HG03064 (cell line): Measurements from ENCODE around the gene GSK3B.
A peak's percentile ranks its signal among the peaks of the same experiment; 100 is the strongest.

Experiments used
- ATAC-seq: cut with Tn5 transposase; IDR thresholded peaks from one replicate; pipeline ENCODE4 v1.9.1; 2021; ENCODE audit warnings: low read depth; ENCODE audit not compliant: unreplicated experiment

Gene GSK3B

GRCh38 chr3:120098710-120099109, 4.5 kb upstream of the GSK3B start:
- ATAC-seq = no peak

GRCh38 chr3:120095979-120096426, 1.8 kb upstream of the GSK3B start:
- no peak for ATAC-seq

GRCh38 chr3:120095226-120095978, 1.2 kb upstream of the GSK3B start:
- peak; percentile 40 for ATAC-seq

- peak; percentile 67 for ATAC-seq
These were observed 554 bp upstream of the GSK3B start for GRCh38 chr3:120094776-120095225.

- no peak for ATAC-seq
These were observed 932 bp downstream of the GSK3B start for GRCh38 chr3:120093119-120093910.

- ATAC-seq = no peak
These were observed 1.8 kb downstream of the GSK3B start for GRCh38 chr3:120092474-120092873.

- ATAC-seq = no peak
These were observed 3.8 kb downstream of the GSK3B start for GRCh38 chr3:120090422-120090821.

GRCh38 chr3:120089089-120089488, 5.2 kb downstream of the GSK3B start:
- ATAC-seq = no peak

- ATAC-seq = no peak
These were observed 5.6 kb downstream of the GSK3B start for GRCh38 chr3:120088622-120089021.

GRCh38 chr3:120081719-120082118, 12.5 kb downstream of the GSK3B start:
- no peak for ATAC-seq

- ATAC-seq = no peak
These were observed 13.4 kb downstream of the GSK3B start for GRCh38 chr3:120080836-120081235.

GRCh38 chr3:120077731-120078130, 16.5 kb downstream of the GSK3B start:
- ATAC-seq = no peak

- ATAC-seq = no peak
These were observed 21.3 kb downstream of the GSK3B start for GRCh38 chr3:120072867-120073525.

GRCh38 chr3:120071259-120071658, 23.0 kb downstream of the GSK3B start:
- ATAC-seq = no peak

- ATAC-seq = no peak
These were observed 23.8 kb downstream of the GSK3B start for GRCh38 chr3:120070263-120070981.

- no peak for ATAC-seq
These were observed 27.2 kb downstream of the GSK3B start for GRCh38 chr3:120067083-120067482.

- ATAC-seq = no peak
These were observed 27.6 kb downstream of the GSK3B start for GRCh38 chr3:120066634-120067033.

GRCh38 chr3:120064641-120065040, 29.6 kb downstream of the GSK3B start:
- no peak for ATAC-seq

GRCh38 chr3:120062474-120062873, 31.8 kb downstream of the GSK3B start:
- no peak for ATAC-seq

- ATAC-seq = no peak
These were observed 35.0 kb downstream of the GSK3B start for GRCh38 chr3:120059081-120059864.
